Heart left ventricle (tissue), 16 donors: ENCODE data around the gene NEDD4L. TPM values are rescaled to one million over a fixed set of nuclear protein-coding genes. Genes with fewer than 3 reads are reported as not detected.

Experiments
- ATAC-seq, 4 donors: fragments of 200-7000 bp; cut with Tn5 transposase; one replicate each; pipeline ENCODE4 v1.9.1; 2020 to 2022; ENCODE audit warnings: moderate library complexity in 4 of 4, mild to moderate bottlenecking in 3 of 4, moderate number of reproducible peaks in 1 of 4
- DNase-seq, 5 donors: peaks; one replicate each; pipeline ENCODE4 v3.0.0-alpha.2; 2020
- H3K27ac ChIP-seq, 12 donors: fragments of 200-600 bp; sonication (generic) in 4 of 12; one replicate each; pipeline versions ENCODE4 v1.5.0 to v1.8.0; 2016 to 2022; ENCODE audit warnings: mild to moderate bottlenecking in 2 of 12
- H3K27me3 ChIP-seq, 9 donors: fragments of 200-600 bp; sonication (generic) in 2 of 9; one replicate each; pipeline versions ENCODE4 v1.5.1 to v1.8.0; 2016 to 2022; ENCODE audit warnings: mild to moderate bottlenecking in 3 of 9
- H3K36me3 ChIP-seq, 9 donors: fragments of 200-600 bp; sonication (generic) in 2 of 9; one replicate each; pipeline versions ENCODE4 v1.5.0 to v1.8.0; 2018 to 2022; ENCODE audit warnings: mild to moderate bottlenecking in 2 of 9
- H3K4me1 ChIP-seq, 12 donors: fragments of 200-600 bp; sonication (generic) in 4 of 12; one replicate each; pipeline versions ENCODE4 v1.5.0 to v1.8.0; 2016 to 2022; ENCODE audit warnings: mild to moderate bottlenecking in 3 of 12
- H3K4me3 ChIP-seq, 12 donors: fragments of 200-600 bp; sonication (generic) in 4 of 12; one replicate each; pipeline versions ENCODE4 v1.5.0 to v1.8.0; 2017 to 2022; ENCODE audit warnings: mild to moderate bottlenecking in 9 of 12, moderate library complexity in 4 of 12
- H3K9me3 ChIP-seq, 12 donors: fragments of 200-600 bp; sonication (generic) in 4 of 12; one replicate each; pipeline versions ENCODE4 v1.5.0 to v1.8.0; 2016 to 2022; ENCODE audit warnings: mild to moderate bottlenecking in 1 of 12
- POLR2A ChIP-seq, 2 donors: fragments of 450-650 bp; IDR thresholded peaks; one replicate each; pipeline ENCODE4 v1.6.1; 2017; ENCODE audit warnings: antibody characterized with exemption in 2 of 2, mild to moderate bottlenecking in 2 of 2, moderate library complexity in 2 of 2
- WGBS, 4 donors: extraction: QIAGEN DNeasy Blood & Tissue Kit in 2 of 4; methylation state at CpG; one replicate each; pipeline versions ENCODE4 v1.1.5 to v1.1.7; 2013 to 2018; 5-methylcytosine and 5-hydroxymethylcytosine counted together
- intact Hi-C, 10 donors: fragments of 100-400 bp; cut with DNase I; formaldehyde crosslinking; loops; one replicate each; pipeline versions ENCODE4 v1.11.1 to v1.14.2; 2022
- polyA plus RNA-seq, 2 donors: library from polyadenylated mRNA; stranded (reverse); fragments of 200-250 nt; gene quantifications; one replicate each; pipeline ENCODE4 v1.2.3, GENCODE V29; 2013
- total RNA-seq, 9 donors: library from RNA; depleted of rRNA in 2 of 9; stranded (reverse); fragments of >200 nt in 2 of 9; fragmentation: NEBNext Ultra II Directional in 3 of 9; extraction: Animal tissue kit (Norgen Biotek cat#: 25700) in 3 of 9; gene quantifications; one replicate each; pipeline versions ENCODE4 v1.1.0 to v1.2.4, GENCODE V29; 2016 to 2023
- TF ChIP-seq, protein P1 (sequence below), 12 donors: fragments of 200-600 bp; sonication (generic) in 4 of 12; IDR thresholded peaks; one replicate each; pipeline versions ENCODE4 v1.5.0 to v1.8.0; 2018 to 2022; ENCODE audit warnings: antibody characterized with exemption in 12 of 12, mild to moderate bottlenecking in 5 of 12
- donor health status: ischemic (EF 13 %, LVEDD 7.1; RV severe dilation, severe dysfunction).
- donor health status: healthy with polysubstance abuse.
- donor health status: DM: no; HTN: yes; CAD: no.
- donor health status: DM: no; HTN: no; CAD: no.
- donor health status: ischemic (EF 25% LVEDD 6.9; RV normal size, moderate dysfunction).
- donor health status: ischemic (EF 25% LVEDD 5.7; RV mildly dilated, moderate dysfunction).
- donor health status: healthy.
- donor health status: DM: yes; HTN: yes; CAD: no.
- donor health status: ischemic (EF 35%, LVEDD 5.7; RV mildly dilated, moderate dysfunction).
- donor health status: nonischemic (EF 11% LVEDD 7.7; RV severe dilation, severe dysfunction).
- donor health status: DM: yes; HTN: yes; CAD: no.
- donor health status: PGD.
- donor health status: ischemic (EF 29% LVEDD 5.4; RV normal size, mild dysfunction).
- donor health status: nonischemic (EF 23%, LVEDD 6.1; RV moderate dilation, normal function).

NEDD4L gene
- total and polyA plus RNA-seq, 11 donors, result 14.7 to 64.1 (median 51.7) TPM

DNA sequence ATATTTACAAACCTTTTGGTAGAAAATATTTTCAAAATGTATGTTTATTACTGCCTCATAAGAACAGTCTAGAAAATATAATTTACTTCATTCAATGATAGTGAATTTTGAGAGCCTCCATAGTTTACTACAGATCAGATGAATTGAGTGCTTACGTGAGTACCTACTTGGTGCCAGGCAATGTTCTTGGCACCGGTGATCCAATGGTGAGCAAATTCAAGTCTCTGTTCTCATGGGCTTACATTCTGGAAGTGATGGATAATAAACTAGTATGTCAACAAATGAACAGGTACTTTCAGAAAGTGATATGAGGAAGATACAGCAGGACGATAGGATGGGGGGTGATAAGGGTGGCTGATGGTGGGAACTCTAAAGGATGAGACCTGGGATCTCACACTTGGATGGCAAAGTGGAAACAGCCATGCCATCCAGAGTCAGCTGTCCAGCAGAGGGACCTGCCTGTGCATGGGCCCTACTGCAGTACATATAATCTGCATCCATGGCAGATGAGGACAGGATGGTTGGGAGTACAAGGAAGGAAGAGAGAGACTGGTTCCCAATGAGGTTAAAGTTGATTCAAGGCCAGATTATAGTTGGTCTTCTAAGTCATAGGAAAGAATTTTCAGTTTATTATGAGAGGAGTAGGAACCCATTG, 277.0 kb downstream of the NEDD4L start:
- TF ChIP-seq POLR2A (IDR thresholded peaks at IDR 0.05), result no peak
- TF ChIP-seq, protein P1, sequence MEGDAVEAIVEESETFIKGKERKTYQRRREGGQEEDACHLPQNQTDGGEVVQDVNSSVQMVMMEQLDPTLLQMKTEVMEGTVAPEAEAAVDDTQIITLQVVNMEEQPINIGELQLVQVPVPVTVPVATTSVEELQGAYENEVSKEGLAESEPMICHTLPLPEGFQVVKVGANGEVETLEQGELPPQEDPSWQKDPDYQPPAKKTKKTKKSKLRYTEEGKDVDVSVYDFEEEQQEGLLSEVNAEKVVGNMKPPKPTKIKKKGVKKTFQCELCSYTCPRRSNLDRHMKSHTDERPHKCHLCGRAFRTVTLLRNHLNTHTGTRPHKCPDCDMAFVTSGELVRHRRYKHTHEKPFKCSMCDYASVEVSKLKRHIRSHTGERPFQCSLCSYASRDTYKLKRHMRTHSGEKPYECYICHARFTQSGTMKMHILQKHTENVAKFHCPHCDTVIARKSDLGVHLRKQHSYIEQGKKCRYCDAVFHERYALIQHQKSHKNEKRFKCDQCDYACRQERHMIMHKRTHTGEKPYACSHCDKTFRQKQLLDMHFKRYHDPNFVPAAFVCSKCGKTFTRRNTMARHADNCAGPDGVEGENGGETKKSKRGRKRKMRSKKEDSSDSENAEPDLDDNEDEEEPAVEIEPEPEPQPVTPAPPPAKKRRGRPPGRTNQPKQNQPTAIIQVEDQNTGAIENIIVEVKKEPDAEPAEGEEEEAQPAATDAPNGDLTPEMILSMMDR (IDR thresholded peaks at IDR 0.05), result no peak
- Histone ChIP-seq H3K4me3 (no peak overlapping the region), H3K27me3 (no peaks in the 10 kb centered on the region), H3K9me3 (no peaks in the 10 kb centered on the region), H3K36me3 (peaks cover 0 to 25% (median 12%) of the 10 kb centered on the region in 9 donors), H3K27ac (peak overlapping the region in 3 of 12 donors; percentile 28 to 66 (median 29)), H3K4me1 (peaks cover 0 to 40% (median 22%) of the 10 kb centered on the region in 12 donors)
- ATAC-seq (peak in 1 of 4 donors; percentile 25), DNase-seq (no peak)
- 64 to 82% (median 76%) methylated on average over 3 of the region's 3 CpGs for WGBS, 4 donors
- intact Hi-C loops, result loop anchor here in 6 of 10 donors (5.0 to 10.0 kb wide), 8 partner anchors 69 to 279 kb away; partner anchors contain the start of gene NEDD4L (in 5 of the 6)

- Histone ChIP-seq H3K36me3 (peaks cover 0 to 31% (median 12%) of the 10 kb centered on the region in 9 donors), H3K9me3 (no peaks in the 10 kb centered on the region), H3K4me3 (peak overlapping the region in 5 of 12 donors; percentile 3 to 35 (median 19)), H3K4me1 (peaks cover 0 to 30% (median 13%) of the 10 kb centered on the region in 12 donors), H3K27ac (peak overlapping the region in 8 of 12 donors; percentile 9 to 69 (median 44)), H3K27me3 (no peaks in the 10 kb centered on the region)
- 4 to 12% (median 6%) methylated on average over 6 of the region's 6 CpGs for WGBS, 4 donors
- ATAC-seq (peak; percentile 70 to 95 (median 94)), DNase-seq (peak in 4 of 5 donors; percentile 66 to 79 (median 74))
- TF ChIP-seq, protein P1 (IDR thresholded peaks at IDR 0.05), result peak in 11 of 12 donors; percentile 50 to 83 (median 65)
- no peak for TF ChIP-seq POLR2A (IDR thresholded peaks at IDR 0.05)
- intact Hi-C loops, result loop anchor here in 6 of 10 donors (5.0 to 10.0 kb wide), 8 partner anchors 70 to 280 kb away; partner anchors contain the start of gene NEDD4L (in 5 of the 6)
Observed at GRCh38 chr18:58321986-58322385, 278.0 kb downstream of the NEDD4L start.

DNA sequence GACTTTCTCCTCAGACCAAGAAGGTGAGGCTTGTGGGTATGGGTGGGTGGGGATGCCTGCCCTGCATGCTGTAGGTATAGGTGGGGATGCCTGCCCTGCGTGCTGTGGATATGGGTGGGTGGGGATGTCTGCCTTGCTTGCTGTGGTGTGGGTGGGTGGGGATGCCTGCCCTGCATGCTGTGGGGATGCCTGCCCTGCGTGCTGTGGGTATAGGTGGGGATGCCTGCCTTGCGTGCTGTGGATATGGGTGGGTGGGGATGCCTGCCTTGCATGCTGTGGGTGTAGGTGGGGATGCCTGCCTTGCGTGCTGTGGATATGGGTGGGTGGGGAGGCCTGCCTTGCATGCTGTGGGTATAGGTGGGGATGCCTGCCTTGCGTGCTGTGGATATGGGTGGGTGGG, 278.4 kb downstream of the NEDD4L start:
- Histone ChIP-seq H3K4me3 (no peak overlapping the region), H3K36me3 (peaks cover 0 to 36% (median 12%) of the 10 kb centered on the region in 9 donors), H3K27ac (no peak overlapping the region), H3K9me3 (no peaks in the 10 kb centered on the region), H3K27me3 (no peaks in the 10 kb centered on the region), H3K4me1 (peaks cover 0 to 25% (median 10%) of the 10 kb centered on the region in 12 donors)
- no peak for DNase-seq
- intact Hi-C loops, result loop anchor here in 6 of 10 donors (5.0 to 10.0 kb wide), 8 partner anchors 70 to 280 kb away; partner anchors contain the start of gene NEDD4L (in 5 of the 6)
- WGBS, 4 donors, result 80 to 89% (median 85%) methylated on average over 5 of the region's 5 CpGs
- ATAC-seq, result no peak
- TF ChIP-seq, protein P1 (IDR thresholded peaks at IDR 0.05), result no peak
- TF ChIP-seq POLR2A (IDR thresholded peaks at IDR 0.05), result no peak
